Large intestine (tissue), 3 donors: ENCODE results near the gene PILRB. TPM values are rescaled to one million over a fixed set of nuclear protein-coding genes. Genes with fewer than 3 reads are reported as not detected.
"Not testable (repeated sequence)": the region's sequence is repeated elsewhere in the genome, so short reads cannot be mapped to it uniquely, and the experiment has no call there.

Source experiments
- DNase-seq, 2 donors: peaks; one replicate each; pipeline versions ENCODE4 v3.0.0 to v3.0.0-alpha.2; 2013
- H3K27ac ChIP-seq: one replicate; pipeline ENCODE4 v1.5.1; 2013; ENCODE audit warnings: low read length
- H3K27me3 ChIP-seq: 2 replicates; pipeline ENCODE4 v1.6.1; 2013; ENCODE audit warnings: low read length; ENCODE audit not compliant: control insufficient read depth, insufficient read depth
- H3K36me3 ChIP-seq: 2 replicates; pipeline ENCODE4 v1.6.1; 2013; ENCODE audit warnings: low read length; ENCODE audit not compliant: control insufficient read depth, insufficient read depth
- H3K4me1 ChIP-seq: one replicate; pipeline ENCODE4 v1.6.1; 2013; ENCODE audit warnings: low read length; ENCODE audit not compliant: control insufficient read depth, insufficient read depth
- H3K4me3 ChIP-seq: one replicate; pipeline ENCODE4 v1.5.1; 2013; ENCODE audit warnings: low read length
- H3K9me3 ChIP-seq: one replicate; pipeline ENCODE4 v1.6.1; 2013; ENCODE audit warnings: mild to moderate bottlenecking, low read depth, low read length, moderate library complexity; ENCODE audit not compliant: control insufficient read depth
- WGBS: methylation state at CpG from one replicate; pipeline ENCODE4 v1.1.5; 2013; ENCODE audit warnings: low lambda C conversion rate; ENCODE audit not compliant: insufficient coverage; 5-methylcytosine and 5-hydroxymethylcytosine counted together
- polyA plus RNA-seq: library from polyadenylated mRNA; unstranded; fragments of 120-200 nt; gene quantifications from one replicate; pipeline ENCODE4 v1.2.1, GENCODE V29; 2013

PILRB gene
- polyA plus RNA-seq, 1 donor: 64.8 TPM

DNA sequence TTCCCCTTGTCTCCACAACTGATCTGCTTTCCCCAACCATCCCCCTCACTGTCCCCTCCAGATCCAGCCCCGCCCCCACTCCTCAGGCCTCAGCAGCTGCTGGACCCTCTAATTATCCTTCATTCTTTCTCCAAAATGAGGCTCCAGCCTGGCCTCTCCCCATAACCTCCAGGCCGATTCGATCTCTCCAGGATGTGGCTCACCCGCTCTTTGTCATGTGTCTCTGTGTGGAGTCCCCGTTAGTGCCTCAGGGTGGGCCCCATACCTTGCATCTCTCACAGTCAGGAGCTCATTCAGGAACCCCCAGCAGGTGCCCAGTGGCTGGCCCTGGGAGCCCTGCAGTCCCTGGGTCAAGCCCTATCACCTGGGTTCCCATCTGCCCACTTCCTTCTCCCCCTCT, 16.7 kb downstream of the PILRB start:
- H3K36me3 ChIP-seq: no peaks in the 10 kb centered on the region
- no CpG with 5 or more reads among the region's 5 CpGs for WGBS
- no peaks in the 10 kb centered on the region for H3K27me3 ChIP-seq
- no peak overlapping the region for H3K4me3 ChIP-seq
- no peak for DNase-seq
- no peaks in the 10 kb centered on the region for H3K4me1 ChIP-seq
- H3K27ac ChIP-seq: no peak overlapping the region
- no peaks in the 10 kb centered on the region for H3K9me3 ChIP-seq

DNA sequence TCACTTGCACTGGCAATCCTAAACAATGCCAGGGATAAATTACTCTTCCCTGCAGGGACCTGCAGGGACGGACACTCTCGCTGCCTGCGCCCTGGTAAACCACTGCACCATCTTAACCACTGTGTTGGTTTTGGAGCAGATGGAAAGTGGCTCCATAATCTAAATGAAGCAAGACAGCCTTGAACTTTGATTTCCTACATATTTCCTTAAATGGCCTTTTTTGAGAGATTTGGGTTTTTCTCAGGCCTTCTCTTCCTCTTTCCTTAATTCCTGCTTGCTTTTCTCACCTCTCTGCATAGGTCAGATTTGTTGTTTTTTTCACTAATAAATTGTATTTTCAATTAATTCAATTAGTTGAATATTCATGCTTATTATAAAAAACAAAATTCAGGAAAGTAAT, 18.1 kb downstream of the PILRB start:
- H3K36me3 ChIP-seq: no peaks in the 10 kb centered on the region
- DNase-seq: no peak
- no peaks in the 10 kb centered on the region for H3K4me1 ChIP-seq
- no peak overlapping the region for H3K27ac ChIP-seq
- WGBS: no CpG with 5 or more reads among the region's 3 CpGs
- H3K9me3 ChIP-seq: no peaks in the 10 kb centered on the region
- no peaks in the 10 kb centered on the region for H3K27me3 ChIP-seq
- no peak overlapping the region for H3K4me3 ChIP-seq

DNA sequence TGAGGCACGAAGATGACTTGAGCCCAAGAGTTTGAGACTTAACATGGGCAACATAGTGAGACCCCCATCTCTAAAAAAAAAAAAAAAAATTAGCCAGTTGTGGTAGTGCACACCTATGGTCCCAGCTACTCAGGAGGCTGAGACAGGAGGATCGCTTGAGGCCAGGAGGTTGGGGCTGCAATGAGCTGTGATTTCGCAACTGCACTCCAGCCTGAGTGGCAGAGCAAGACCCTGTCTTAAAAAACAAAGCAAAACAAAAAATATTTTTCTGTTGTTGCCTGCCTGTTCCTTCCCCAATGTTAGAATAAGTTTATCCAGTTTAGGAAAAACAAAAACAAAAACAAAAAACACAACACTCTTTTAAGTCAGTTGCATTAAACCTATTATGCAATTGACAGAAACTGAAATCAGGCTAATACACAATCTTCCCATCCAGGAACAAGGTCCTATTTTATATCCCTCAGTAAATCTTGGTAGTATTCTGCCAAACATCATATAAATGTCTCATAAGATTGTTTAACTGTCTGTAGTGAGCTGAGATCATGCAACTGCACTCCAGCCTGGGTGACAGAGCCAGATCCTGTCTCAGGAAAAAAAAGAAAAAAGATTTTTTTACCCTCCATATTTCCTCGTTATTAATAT, 20.3 kb downstream of the PILRB start:
- no CpG with 5 or more reads among the region's 4 CpGs for WGBS
- no peaks in the 10 kb centered on the region for H3K9me3 ChIP-seq
- H3K4me1 ChIP-seq: no peaks in the 10 kb centered on the region
- no peak overlapping the region for H3K27ac ChIP-seq
- H3K4me3 ChIP-seq: no peak overlapping the region
- DNase-seq: no peak
- H3K27me3 ChIP-seq: no peaks in the 10 kb centered on the region
- H3K36me3 ChIP-seq: no peaks in the 10 kb centered on the region

DNA sequence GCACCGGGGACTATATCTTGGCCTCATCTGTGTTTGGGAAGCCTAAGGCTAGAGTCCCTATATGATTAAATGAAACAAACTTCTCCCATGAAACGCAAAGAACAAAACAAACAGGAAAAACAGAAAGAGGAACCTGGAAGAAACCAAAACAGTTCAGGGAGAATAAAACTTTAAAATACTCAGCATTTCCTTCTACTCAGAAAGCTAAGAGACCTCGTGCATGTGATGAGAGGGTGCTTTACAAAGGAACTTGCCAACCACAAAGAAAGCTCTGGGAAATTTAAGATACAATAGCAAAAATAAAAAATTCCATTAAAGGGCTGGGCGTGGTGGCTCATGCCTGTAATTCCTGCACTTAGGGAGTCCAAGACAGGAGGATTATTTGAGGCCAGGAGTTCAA, 22.3 kb downstream of the PILRB start:
- Histone ChIP-seq H3K9me3 (no peaks in the 10 kb centered on the region), H3K4me1 (no peaks in the 10 kb centered on the region), H3K36me3 (no peaks in the 10 kb centered on the region), H3K27ac (no peak overlapping the region), H3K27me3 (no peaks in the 10 kb centered on the region), H3K4me3 (no peak overlapping the region)
- no peak for DNase-seq
- WGBS: 85% methylated on average over 3 of the region's 4 CpGs

DNA sequence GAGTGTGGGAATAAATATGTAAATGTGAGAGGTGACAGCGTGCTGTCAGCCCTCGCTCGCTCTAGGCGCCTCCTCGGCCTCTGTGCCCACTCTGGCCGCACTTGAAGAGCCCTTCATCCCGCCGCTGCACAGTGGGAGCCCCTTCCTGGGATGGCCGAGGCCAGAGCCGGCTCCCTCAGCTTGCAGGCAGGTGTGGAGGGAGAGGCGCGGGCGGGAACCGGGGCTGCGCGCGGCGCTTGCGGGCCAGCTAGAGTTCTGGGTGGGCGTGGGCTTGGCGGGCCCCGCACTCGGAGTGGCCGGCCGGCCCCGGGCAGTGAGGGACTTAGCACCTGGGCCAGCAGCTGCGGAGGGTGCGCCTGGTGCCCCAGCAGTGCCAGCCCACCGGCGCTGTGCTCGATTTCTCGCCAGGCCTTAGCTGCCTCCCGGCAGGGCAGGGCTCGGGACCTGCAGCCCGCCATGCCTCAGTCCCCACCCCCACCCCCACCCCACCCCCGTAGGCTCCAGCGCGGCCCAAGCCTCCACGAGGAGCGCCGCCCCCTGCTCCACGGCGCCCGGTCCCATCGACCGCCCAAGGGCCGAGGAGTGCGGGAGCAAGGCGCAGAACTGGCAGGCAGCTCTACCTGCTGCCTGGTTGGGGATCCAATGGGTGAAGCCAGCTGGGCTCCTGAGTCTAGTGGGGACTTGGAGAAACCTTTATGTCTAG, 23.8 kb downstream of the PILRB start:
- not testable (repeated sequence) for H3K27ac ChIP-seq, H3K9me3 ChIP-seq, H3K27me3 ChIP-seq, H3K4me1 ChIP-seq, H3K36me3 ChIP-seq, H3K4me3 ChIP-seq, DNase-seq
- WGBS: no CpG with 5 or more reads among the region's 49 CpGs

DNA sequence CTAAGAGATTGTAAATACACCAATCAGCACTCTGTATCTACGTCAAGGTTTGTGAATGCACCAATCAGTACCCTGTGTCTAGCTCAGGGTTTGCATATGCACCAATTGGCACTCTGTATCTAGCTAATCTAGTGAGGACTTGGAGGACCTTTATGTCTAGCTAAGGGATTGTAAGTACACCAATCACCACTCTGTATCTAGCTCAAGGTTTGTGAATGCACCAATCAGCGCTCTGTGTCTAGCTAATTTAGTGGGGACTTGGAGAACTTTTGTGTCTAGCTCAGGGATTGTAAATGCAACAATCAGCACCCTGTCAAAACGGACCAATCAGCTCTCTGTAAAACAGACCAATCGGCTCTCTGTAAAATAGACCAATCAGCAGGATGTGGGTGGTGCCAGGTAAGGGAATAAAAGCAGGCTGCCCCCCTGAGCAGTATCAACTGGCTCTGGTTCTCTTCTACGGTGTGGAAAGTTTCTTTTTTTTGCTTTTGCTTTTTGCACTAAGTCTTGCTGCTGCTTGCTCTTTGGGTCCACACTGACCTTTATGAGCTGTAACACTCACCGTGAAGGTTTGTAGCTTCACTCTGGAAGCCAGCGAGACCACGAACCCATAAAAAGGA, 24.4 kb downstream of the PILRB start:
- H3K4me3 ChIP-seq, H3K36me3 ChIP-seq, H3K9me3 ChIP-seq, H3K27ac ChIP-seq, DNase-seq, H3K4me1 ChIP-seq, H3K27me3 ChIP-seq: not testable (repeated sequence)
- WGBS: 63% methylated on average over 1 of the region's 8 CpGs

DNA sequence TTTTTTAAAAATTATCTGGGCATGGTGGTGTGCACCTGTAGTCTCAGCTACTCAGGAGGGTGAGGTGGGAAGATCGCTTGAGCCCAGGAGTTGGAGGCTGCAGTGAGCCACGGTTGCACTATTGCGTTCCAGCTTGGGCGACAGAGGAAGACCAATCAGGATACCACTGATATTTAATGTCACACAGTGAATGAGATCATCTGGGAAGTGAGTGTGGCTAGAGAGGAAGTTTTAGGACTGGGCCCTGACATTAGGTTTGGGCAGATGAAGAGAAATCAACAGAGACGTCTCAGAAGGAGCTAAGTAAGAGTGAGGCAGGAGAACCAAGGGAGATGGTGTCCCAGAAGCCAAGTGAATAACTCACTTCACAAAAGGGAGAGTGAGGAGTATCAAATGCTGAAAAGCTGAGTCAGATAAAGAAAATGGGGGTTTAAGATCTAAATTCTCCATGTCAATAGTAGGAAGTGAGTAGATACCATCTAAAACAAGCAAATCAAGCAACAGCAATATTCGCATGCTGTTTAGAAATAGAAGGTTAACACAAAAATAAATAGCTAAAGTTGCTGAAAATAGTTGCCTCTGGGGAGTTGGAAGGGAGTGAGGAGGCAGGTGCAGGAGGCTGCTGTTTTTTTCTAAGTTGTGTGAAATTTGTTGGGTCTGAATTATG, 26.8 kb downstream of the PILRB start:
- no peaks in the 10 kb centered on the region for H3K27me3 ChIP-seq
- no peak for DNase-seq
- H3K9me3 ChIP-seq: no peaks in the 10 kb centered on the region
- 90% methylated on average over 1 of the region's 6 CpGs for WGBS
- no peak overlapping the region for H3K4me3 ChIP-seq
- H3K27ac ChIP-seq: no peak overlapping the region
- no peaks in the 10 kb centered on the region for H3K36me3 ChIP-seq
- no peaks in the 10 kb centered on the region for H3K4me1 ChIP-seq

DNA sequence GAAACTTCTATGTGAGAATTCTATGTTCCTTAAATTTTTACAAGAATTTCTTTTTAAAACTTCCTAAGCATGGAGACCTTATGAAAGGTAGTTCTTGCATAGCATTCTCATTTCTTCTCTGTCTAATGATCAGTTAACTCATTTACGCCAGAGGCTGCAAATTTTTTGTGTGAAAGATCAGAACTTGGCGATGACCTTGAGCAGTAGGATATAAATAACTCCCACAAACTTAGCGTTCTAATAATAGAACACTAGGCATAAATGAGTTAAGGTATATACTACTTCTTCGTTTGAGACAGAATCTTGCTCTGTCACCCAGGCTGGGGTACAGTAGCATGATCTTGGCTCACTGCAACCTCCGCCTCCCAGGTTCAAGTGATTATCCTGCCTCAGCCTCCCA, 29.0 kb downstream of the PILRB start:
- no peak overlapping the region for H3K4me3 ChIP-seq
- no peak for DNase-seq

DNA sequence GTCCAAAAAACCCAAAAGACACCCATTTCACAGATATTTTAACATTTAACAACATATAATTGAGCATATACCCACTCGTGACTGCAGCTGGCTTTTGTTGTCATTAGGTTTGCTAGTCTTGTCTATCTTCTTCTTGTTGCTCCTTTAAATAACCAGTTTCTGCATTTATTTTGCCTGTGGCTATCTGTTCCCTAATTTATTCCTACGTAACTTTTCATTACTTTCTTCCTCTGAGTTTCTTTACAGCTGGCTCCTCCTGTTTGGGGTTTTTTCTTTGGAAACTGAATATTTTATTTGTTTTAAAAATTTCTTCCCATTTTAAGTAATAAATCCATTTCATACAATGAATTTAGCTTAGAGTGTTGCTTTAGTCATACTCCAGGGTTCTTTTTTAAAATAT, 29.8 kb downstream of the PILRB start:
- 90% methylated on average over 2 of the region's 2 CpGs for WGBS
- H3K4me1 ChIP-seq: no peaks in the 10 kb centered on the region
- no peak for DNase-seq
- H3K9me3 ChIP-seq: no peaks in the 10 kb centered on the region
- H3K4me3 ChIP-seq: no peak overlapping the region
- no peaks in the 10 kb centered on the region for H3K36me3 ChIP-seq
- H3K27ac ChIP-seq: no peak overlapping the region
- no peaks in the 10 kb centered on the region for H3K27me3 ChIP-seq

More for the DNA sequence above, 29.0 kb downstream of the PILRB start:
- WGBS: 60% methylated on average over 1 of the region's 5 CpGs
- Histone ChIP-seq H3K36me3 (no peaks in the 10 kb centered on the region), H3K27ac (no peak overlapping the region), H3K9me3 (no peaks in the 10 kb centered on the region), H3K4me1 (no peaks in the 10 kb centered on the region), H3K27me3 (no peaks in the 10 kb centered on the region)

DNA sequence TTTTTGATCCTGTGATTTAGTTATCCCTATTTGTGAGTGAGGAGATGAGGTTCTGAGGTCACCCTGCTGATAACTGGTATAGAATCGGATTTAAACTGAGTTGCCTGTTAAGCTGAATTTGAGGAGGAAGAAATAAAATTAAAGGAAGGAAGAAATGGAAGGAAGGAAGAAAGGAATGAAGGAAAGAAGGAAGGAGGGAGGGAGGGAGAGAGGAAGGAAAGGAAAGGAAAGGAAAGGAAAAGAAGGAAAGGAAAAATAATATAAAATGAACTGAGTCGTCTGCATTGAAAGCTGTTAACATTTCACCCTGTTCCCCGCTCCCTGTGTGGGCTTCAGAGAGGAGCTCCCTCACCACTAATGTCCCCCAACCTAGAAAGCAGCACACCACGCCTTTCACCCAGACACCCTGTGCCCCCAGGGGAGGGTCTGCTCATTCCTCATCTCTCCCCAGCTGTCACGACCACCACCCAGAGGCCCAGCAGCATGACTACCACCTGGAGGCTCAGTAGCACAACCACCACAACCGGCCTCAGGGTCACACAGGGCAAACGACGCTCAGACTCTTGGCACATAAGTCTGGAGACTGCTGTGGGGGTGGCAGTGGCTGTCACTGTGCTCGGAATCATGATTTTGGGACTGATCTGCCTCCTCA, 31.6 kb downstream of the PILRB start:
- no peaks in the 10 kb centered on the region for H3K9me3 ChIP-seq
- DNase-seq: no peak
- H3K4me1 ChIP-seq: no peaks in the 10 kb centered on the region
- H3K27me3 ChIP-seq: no peaks in the 10 kb centered on the region
- H3K27ac ChIP-seq: no peak overlapping the region
- no peak overlapping the region for H3K4me3 ChIP-seq
- 100% methylated on average over 1 of the region's 9 CpGs for WGBS
- no peaks in the 10 kb centered on the region for H3K36me3 ChIP-seq
